Left ventricle myocardium superior (tissue), 1 donor: ENCODE measurements around the gene SLIT3. TPM values are rescaled to one million over a fixed set of nuclear protein-coding genes. Genes with fewer than 3 reads are reported as not detected.

Experiments
- ATAC-seq: fragments of 200-7000 bp; cut with Tn5 transposase; one replicate; pipeline ENCODE4 v1.9.1; 2020; ENCODE audit warnings: mild to moderate bottlenecking, moderate library complexity
- DNase-seq: peaks from one replicate; pipeline ENCODE4 v3.0.0-alpha.2; 2020
- intact Hi-C: fragments of 100-400 bp; cut with micrococcal nuclease; formaldehyde crosslinking; loops from one replicate; pipeline ENCODE4 v1.11.0; 2022
- total RNA-seq: library from RNA; stranded (reverse); fragmentation: NEBNext Ultra II Directional; extraction: Animal tissue kit (Norgen Biotek cat#: 25700); gene quantifications from one replicate; pipeline ENCODE4 v1.2.1, GENCODE V29; 2021
- donor health status: DM: no; HTN: yes; CAD: no; lungs with severe emphysema.

Gene SLIT3
- total RNA-seq, 1 donor from 2014 or later = 8.4 TPM

GRCh38 chr5:168899673-168900072, 401.3 kb downstream of the SLIT3 start:
- DNase-seq = no peak
- no peak for ATAC-seq
- intact Hi-C loops = no loop called here

- DNase-seq = no peak
- ATAC-seq = no peak
- intact Hi-C loops = no loop called here
Observed at GRCh38 chr5:168899264-168899663, 401.7 kb downstream of the SLIT3 start.

GRCh38 chr5:168898247-168898911, 402.6 kb downstream of the SLIT3 start:
- ATAC-seq = no peak
- DNase-seq = no peak
- intact Hi-C loops = no loop called here

GRCh38 chr5:168897387-168898122, 403.4 kb downstream of the SLIT3 start:
- no peak for ATAC-seq
- intact Hi-C loops = no loop called here
- DNase-seq = no peak

GRCh38 chr5:168895295-168896071, 405.5 kb downstream of the SLIT3 start:
- intact Hi-C loops = no loop called here
- no peak for DNase-seq
- ATAC-seq = no peak

GRCh38 chr5:168893283-168893682, 407.7 kb downstream of the SLIT3 start:
- ATAC-seq (no peak), DNase-seq (no peak)
- intact Hi-C loops = no loop called here

GRCh38 chr5:168892618-168893186, 408.2 kb downstream of the SLIT3 start:
- intact Hi-C loops = no loop called here
- ATAC-seq = no peak
- DNase-seq = no peak

GRCh38 chr5:168890816-168891812, 409.8 kb downstream of the SLIT3 start:
- intact Hi-C loops = no loop called here
- no peak for DNase-seq
- no peak for ATAC-seq

GRCh38 chr5:168889039-168889438, 411.9 kb downstream of the SLIT3 start:
- DNase-seq = no peak
- intact Hi-C loops = no loop called here
- no peak for ATAC-seq

GRCh38 chr5:168887931-168888330, 413.0 kb downstream of the SLIT3 start:
- intact Hi-C loops = no loop called here
- ATAC-seq (no peak), DNase-seq (no peak)

- DNase-seq (no peak), ATAC-seq (peak; percentile 84)
- intact Hi-C loops = no loop called here
Observed at GRCh38 chr5:168886157-168886556, 414.8 kb downstream of the SLIT3 start.

GRCh38 chr5:168885324-168886120, 415.4 kb downstream of the SLIT3 start:
- ATAC-seq (peak; percentile 91), DNase-seq (peak; percentile 74)
- intact Hi-C loops = no loop called here

- no peak for DNase-seq
- intact Hi-C loops = no loop called here
- no peak for ATAC-seq
Observed at GRCh38 chr5:168883991-168884390, 416.9 kb downstream of the SLIT3 start.

- intact Hi-C loops = no loop called here
- no peak for ATAC-seq
- DNase-seq = no peak
Observed at GRCh38 chr5:168883281-168883741, 417.6 kb downstream of the SLIT3 start.

GRCh38 chr5:168882283-168882682, 418.7 kb downstream of the SLIT3 start:
- ATAC-seq (no peak), DNase-seq (no peak)
- intact Hi-C loops = no loop called here

- ATAC-seq (no peak), DNase-seq (no peak)
- intact Hi-C loops = no loop called here
Observed at GRCh38 chr5:168881427-168882149, 419.4 kb downstream of the SLIT3 start.

- ATAC-seq = peak; percentile 76
- intact Hi-C loops = no loop called here
- DNase-seq = no peak
Observed at GRCh38 chr5:168879929-168880328, 421.0 kb downstream of the SLIT3 start.
